ENCODE measurements around the gene KRTAP10-10. TPM values are rescaled to one million over a fixed set of nuclear protein-coding genes. Genes with fewer than 3 reads are reported as not detected.
"Not testable (repeated sequence)": the region's sequence is repeated elsewhere in the genome, so short reads cannot be mapped to it uniquely, and the experiment has no call there.

Gene KRTAP10-10
- total RNA-seq, 1 donor from 2014 or later, result not detected

GRCh38 chr21:44598061-44598460 lies 39.1 kb upstream of the KRTAP10-10 start:
- TF ChIP-seq, protein P1, sequence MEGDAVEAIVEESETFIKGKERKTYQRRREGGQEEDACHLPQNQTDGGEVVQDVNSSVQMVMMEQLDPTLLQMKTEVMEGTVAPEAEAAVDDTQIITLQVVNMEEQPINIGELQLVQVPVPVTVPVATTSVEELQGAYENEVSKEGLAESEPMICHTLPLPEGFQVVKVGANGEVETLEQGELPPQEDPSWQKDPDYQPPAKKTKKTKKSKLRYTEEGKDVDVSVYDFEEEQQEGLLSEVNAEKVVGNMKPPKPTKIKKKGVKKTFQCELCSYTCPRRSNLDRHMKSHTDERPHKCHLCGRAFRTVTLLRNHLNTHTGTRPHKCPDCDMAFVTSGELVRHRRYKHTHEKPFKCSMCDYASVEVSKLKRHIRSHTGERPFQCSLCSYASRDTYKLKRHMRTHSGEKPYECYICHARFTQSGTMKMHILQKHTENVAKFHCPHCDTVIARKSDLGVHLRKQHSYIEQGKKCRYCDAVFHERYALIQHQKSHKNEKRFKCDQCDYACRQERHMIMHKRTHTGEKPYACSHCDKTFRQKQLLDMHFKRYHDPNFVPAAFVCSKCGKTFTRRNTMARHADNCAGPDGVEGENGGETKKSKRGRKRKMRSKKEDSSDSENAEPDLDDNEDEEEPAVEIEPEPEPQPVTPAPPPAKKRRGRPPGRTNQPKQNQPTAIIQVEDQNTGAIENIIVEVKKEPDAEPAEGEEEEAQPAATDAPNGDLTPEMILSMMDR (IDR thresholded peaks at IDR 0.05; ENCODE audit: unreplicated experiment), result no peak
- DNase-seq (ENCODE audit: low spot score in 2 of 2, unreplicated experiment in 2 of 2), result no peak
- peaks cover 2% of the 10 kb centered on the region for H3K27me3 Mint-ChIP-seq (ENCODE audit: low read depth)
- no peak overlapping the region for H3K4me3 Mint-ChIP-seq
- H3K4me1 Mint-ChIP-seq, result peaks cover 15% of the 10 kb centered on the region
- H3K36me3 Mint-ChIP-seq, result peaks cover 3% of the 10 kb centered on the region
- H3K9me3 Mint-ChIP-seq, result peaks cover 12% of the 10 kb centered on the region
- H3K27ac Mint-ChIP-seq, result no peak overlapping the region

DNA sequence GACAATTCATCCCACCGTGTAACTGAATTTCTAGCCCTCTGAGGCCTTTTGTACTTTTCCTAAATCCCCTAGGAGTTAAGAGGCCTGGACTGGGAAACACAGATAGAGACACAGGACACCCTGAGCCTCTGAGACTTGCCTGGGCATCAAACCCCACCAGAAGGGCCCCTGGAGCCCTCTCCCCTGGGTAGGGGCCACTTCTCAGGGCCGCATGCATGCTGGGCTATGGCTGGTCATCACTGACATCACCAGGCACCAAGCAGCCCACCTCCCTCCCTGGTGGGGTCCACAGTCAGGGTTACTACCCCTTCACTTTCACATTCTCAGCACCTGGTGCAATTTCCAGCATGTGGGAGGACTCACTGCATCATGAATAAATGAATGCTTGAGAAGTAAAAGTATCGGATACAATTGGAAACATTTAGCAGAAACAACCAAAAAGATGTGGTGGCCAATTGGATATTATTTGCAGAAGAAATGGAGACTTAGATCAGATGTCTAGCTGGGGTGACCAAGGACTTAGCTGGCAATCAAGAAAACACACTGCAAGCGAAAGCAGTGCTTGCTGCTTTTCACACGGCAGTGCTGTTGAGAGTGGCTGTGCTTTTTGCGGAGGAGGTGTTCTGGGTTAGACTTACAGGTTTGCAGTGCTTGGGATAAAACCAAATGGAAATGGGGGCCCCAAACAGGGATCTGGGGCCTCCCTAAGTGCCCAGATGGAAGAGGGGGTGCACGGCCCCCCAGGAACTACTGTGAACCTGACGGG lies 37.7 kb upstream of the KRTAP10-10 start:
- Mint-ChIP-seq H3K27ac (no peak overlapping the region), H3K4me1 (peaks cover 3% of the 10 kb centered on the region), H3K36me3 (peaks cover 3% of the 10 kb centered on the region), H3K9me3 (peaks cover 14% of the 10 kb centered on the region), H3K4me3 (no peak overlapping the region), H3K27me3 (ENCODE audit: low read depth) (peaks cover 8% of the 10 kb centered on the region)
- TF ChIP-seq, protein P1 (IDR thresholded peaks at IDR 0.05; ENCODE audit: unreplicated experiment), result no peak
- no peak for DNase-seq (ENCODE audit: low spot score in 2 of 2, unreplicated experiment in 2 of 2)

DNA sequence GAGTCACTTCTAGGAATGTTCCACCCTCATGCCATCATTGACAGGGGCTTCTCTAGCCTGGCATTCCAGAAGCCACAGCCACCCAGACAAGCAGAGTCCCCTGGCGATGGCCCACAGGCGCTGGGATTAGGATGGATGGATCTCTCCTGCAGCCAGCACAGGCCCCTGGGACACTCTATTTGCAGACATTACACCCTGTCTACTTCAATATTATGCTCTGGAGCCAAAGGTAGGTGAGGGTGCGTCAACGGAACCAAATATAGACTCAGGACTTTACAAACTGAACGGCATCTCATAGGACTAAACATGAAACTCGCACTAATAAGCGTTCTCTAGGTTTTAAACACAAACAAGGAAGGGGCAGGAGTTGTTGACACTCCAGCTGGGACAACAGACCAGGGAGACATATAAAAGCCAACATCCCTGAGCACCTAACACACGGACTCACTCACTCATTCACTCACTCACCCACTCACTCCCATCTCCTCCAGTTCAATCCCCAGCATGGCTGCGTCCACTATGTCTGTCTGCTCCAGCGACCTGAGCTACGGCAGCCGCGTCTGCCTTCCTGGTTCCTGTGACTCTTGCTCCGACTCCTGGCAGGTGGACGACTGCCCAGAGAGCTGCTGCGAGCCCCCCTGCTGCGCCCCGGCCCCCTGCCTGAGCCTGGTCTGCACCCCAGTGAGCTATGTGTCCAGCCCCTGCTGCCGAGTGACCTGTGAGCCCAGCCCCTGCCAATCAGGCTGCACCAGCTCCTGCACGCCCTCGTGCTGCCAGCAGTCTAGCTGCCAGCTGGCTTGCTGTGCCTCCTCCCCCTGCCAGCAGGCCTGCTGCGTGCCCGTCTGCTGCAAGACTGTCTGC lies 36.8 kb upstream of the KRTAP10-10 start, which contains the start of gene KRTAP10-7:
TSS of gene KRTAP10-7 (plus strand) at position 480 of the 861 bp plus-strand sequence. CDS start at position 505, 25 bp downstream.
- DNase-seq (ENCODE audit: low spot score in 2 of 2, unreplicated experiment in 2 of 2); H3K4me3 Mint-ChIP-seq; H3K27ac Mint-ChIP-seq; H3K36me3 Mint-ChIP-seq; H3K4me1 Mint-ChIP-seq: not testable (repeated sequence)
- Mint-ChIP-seq H3K9me3 (peaks cover 21% of the 10 kb centered on the region), H3K27me3 (ENCODE audit: low read depth) (peaks cover 14% of the 10 kb centered on the region)

DNA sequence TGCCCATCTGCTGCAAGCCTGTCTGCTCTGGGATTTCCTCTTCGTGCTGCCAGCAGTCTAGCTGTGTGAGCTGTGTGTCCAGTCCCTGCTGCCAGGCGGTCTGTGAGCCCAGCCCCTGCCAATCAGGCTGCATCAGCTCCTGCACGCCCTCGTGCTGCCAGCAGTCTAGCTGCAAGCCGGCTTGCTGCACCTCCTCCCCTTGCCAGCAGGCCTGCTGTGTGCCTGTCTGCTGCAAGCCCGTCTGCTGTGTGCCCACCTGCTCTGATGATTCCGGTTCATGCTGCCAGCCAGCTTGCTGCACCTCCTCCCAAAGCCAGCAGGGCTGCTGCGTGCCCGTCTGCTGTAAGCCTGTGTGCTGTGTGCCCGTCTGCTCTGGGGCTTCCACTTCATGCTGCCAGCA lies 36.1 kb upstream of the KRTAP10-10 start:
- Mint-ChIP-seq H3K27me3 (ENCODE audit: low read depth) (peaks cover 17% of the 10 kb centered on the region), H3K9me3 (peaks cover 24% of the 10 kb centered on the region)
- not testable (repeated sequence) for H3K36me3 Mint-ChIP-seq; H3K4me1 Mint-ChIP-seq; H3K4me3 Mint-ChIP-seq; H3K27ac Mint-ChIP-seq; DNase-seq (ENCODE audit: low spot score in 2 of 2, unreplicated experiment in 2 of 2)

DNA sequence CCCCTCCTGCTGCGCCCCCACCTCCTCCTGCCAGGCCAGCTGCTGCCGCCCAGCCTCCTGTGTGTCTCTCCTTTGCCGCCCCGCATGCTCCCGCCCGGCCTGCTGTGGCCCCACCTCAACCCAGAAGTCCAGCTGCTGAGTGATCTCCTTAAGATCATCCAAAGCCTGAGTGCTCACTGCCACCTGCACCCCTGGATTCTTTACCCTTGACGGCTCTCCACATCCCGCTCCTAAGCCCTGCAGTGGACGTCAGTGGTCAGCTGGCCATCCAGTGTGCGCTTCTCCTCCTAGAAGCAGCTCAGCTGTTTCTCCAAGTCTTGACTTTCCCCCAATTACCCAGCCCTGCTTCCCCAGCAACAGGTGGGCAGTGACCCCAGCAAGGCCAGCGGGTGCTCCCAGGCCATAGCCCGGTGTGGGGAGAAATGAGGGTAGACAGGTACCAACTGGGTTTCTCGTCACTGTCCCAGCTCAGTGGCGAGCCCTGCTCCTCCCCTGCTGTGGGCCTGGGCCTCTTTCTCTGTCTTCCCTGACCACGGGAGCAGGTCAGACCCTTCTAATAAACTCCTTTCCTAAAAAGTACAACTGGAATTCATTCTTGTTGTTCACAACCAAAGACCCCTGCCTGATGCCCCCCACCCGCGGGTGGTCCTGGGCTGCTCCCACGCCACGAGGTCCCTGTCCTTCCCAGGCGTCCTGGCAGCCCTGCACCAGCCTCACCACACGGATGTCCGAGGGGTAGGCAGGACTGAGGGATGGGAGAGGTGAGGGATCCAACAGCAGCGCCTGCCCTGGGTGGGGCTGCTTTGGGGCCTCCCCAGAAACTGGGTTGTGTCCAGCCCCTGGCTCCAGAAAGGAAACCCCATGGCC lies 35.3 kb upstream of the KRTAP10-10 start:
- H3K27me3 Mint-ChIP-seq (ENCODE audit: low read depth), result peaks cover 17% of the 10 kb centered on the region
- H3K4me1 Mint-ChIP-seq, result no peaks in the 10 kb centered on the region
- TF ChIP-seq, protein P1 (IDR thresholded peaks at IDR 0.05; ENCODE audit: unreplicated experiment), result no peak
- no peak for DNase-seq (ENCODE audit: low spot score in 2 of 2, unreplicated experiment in 2 of 2)
- peaks cover 30% of the 10 kb centered on the region for H3K9me3 Mint-ChIP-seq
- peaks cover 3% of the 10 kb centered on the region for H3K36me3 Mint-ChIP-seq
- H3K27ac Mint-ChIP-seq, result no peak overlapping the region
- no peak overlapping the region for H3K4me3 Mint-ChIP-seq

DNA sequence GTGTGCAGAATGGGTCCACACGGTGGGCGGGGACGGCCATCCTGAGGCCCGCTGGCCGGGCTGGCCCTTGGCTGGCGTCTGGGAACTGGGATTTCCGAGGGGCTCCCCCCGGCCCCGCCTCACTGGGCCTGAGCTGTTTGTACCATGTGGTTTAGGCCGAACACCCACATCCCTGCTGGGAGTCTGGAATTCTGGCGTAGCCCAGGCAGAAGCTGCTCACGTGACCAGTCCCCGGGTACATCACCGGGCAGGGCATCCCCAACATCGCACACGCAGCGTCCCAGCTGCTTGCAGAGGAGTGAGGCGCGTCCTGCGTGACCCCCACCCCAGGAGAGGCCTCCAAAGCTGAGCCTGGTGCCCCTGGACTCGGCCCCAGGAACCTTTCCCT lies 34.7 kb upstream of the KRTAP10-10 start:
- Mint-ChIP-seq H3K4me1 (no peaks in the 10 kb centered on the region), H3K4me3 (no peak overlapping the region), H3K27me3 (ENCODE audit: low read depth) (peaks cover 20% of the 10 kb centered on the region), H3K27ac (no peak overlapping the region), H3K9me3 (peaks cover 30% of the 10 kb centered on the region), H3K36me3 (peaks cover 3% of the 10 kb centered on the region)
- DNase-seq (ENCODE audit: low spot score in 2 of 2, unreplicated experiment in 2 of 2), result no peak
- TF ChIP-seq, protein P1 (IDR thresholded peaks at IDR 0.05; ENCODE audit: unreplicated experiment), result no peak
